Measurements from ENCODE around the gene ZNF446. TPM values are rescaled to one million over a fixed set of nuclear protein-coding genes. Genes with fewer than 3 reads are reported as not detected.

ZNF446 gene
- total and polyA plus RNA-seq, 9 of the 15 experiments (the other 6 are each of a cell fraction or from before 2014, with no cell fraction given): 0.07 to 4.8 (median 1.2) TPM

DNA sequence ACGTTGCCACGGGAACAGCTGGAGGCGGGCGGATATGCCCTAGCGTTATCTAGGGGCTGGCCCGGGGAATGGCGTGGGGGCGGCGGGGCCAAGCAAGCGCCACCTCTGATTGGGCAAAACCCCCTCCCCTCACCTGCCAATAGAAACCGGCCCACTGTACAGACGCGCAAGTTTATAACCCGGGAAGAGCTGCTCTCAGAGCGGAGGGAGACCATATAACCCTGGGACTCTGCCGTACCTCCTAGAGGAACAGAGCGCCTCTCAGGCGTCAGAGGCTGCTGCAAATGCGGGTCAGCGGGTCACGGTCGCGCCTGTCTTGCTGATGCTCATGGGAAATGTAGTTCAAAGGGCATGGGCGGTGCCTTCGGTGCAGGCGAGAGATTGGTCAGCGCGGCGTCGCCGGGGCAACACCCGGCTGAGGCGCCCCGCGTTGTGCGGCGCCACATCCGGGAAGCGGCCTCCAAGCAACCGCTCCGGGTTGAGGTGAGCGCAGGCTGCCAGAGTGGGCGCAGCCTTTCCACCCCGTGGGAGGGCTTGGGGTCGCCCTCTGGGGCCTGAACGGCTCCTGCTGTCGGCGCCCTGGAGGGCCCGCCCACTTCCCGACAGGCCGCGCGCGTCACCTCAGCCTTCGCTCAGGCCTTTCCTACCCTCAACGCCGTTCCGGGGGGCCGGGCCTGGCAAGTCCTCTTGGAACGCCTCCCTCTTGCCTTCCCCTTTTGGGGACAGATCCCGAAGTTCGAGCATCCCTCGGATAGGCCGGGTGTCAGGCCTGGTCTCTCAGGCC lies at the start of gene ZNF446 (continued):
- TF ChIP-seq, protein P1, sequence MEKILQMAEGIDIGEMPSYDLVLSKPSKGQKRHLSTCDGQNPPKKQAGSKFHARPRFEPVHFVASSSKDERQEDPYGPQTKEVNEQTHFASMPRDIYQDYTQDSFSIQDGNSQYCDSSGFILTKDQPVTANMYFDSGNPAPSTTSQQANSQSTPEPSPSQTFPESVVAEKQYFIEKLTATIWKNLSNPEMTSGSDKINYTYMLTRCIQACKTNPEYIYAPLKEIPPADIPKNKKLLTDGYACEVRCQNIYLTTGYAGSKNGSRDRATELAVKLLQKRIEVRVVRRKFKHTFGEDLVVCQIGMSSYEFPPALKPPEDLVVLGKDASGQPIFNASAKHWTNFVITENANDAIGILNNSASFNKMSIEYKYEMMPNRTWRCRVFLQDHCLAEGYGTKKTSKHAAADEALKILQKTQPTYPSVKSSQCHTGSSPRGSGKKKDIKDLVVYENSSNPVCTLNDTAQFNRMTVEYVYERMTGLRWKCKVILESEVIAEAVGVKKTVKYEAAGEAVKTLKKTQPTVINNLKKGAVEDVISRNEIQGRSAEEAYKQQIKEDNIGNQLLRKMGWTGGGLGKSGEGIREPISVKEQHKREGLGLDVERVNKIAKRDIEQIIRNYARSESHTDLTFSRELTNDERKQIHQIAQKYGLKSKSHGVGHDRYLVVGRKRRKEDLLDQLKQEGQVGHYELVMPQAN (IDR thresholded peaks at IDR 0.05; ENCODE audit: borderline replicate concordance): peak; percentile 7; the same call in 1 of the 2 replicates
- peak; percentile 86 for TF ChIP-seq BMI1 (IDR thresholded peaks at IDR 0.05; ENCODE audit: low read length)
- TF ChIP-seq CREB3 (tag; conservative IDR thresholded peaks at IDR 0.05; ENCODE audit: low read depth): no peak
- TF ChIP-seq HDAC2 (IDR thresholded peaks at IDR 0.05): peak; percentile 21; the same call in 1 of the 2 replicates
- TF ChIP-seq ELF2 (CRISPR knock-in tag; IDR thresholded peaks at IDR 0.05): peak; percentile 75; the same call in 1 of the 2 replicates
- TF ChIP-seq, protein P2, sequence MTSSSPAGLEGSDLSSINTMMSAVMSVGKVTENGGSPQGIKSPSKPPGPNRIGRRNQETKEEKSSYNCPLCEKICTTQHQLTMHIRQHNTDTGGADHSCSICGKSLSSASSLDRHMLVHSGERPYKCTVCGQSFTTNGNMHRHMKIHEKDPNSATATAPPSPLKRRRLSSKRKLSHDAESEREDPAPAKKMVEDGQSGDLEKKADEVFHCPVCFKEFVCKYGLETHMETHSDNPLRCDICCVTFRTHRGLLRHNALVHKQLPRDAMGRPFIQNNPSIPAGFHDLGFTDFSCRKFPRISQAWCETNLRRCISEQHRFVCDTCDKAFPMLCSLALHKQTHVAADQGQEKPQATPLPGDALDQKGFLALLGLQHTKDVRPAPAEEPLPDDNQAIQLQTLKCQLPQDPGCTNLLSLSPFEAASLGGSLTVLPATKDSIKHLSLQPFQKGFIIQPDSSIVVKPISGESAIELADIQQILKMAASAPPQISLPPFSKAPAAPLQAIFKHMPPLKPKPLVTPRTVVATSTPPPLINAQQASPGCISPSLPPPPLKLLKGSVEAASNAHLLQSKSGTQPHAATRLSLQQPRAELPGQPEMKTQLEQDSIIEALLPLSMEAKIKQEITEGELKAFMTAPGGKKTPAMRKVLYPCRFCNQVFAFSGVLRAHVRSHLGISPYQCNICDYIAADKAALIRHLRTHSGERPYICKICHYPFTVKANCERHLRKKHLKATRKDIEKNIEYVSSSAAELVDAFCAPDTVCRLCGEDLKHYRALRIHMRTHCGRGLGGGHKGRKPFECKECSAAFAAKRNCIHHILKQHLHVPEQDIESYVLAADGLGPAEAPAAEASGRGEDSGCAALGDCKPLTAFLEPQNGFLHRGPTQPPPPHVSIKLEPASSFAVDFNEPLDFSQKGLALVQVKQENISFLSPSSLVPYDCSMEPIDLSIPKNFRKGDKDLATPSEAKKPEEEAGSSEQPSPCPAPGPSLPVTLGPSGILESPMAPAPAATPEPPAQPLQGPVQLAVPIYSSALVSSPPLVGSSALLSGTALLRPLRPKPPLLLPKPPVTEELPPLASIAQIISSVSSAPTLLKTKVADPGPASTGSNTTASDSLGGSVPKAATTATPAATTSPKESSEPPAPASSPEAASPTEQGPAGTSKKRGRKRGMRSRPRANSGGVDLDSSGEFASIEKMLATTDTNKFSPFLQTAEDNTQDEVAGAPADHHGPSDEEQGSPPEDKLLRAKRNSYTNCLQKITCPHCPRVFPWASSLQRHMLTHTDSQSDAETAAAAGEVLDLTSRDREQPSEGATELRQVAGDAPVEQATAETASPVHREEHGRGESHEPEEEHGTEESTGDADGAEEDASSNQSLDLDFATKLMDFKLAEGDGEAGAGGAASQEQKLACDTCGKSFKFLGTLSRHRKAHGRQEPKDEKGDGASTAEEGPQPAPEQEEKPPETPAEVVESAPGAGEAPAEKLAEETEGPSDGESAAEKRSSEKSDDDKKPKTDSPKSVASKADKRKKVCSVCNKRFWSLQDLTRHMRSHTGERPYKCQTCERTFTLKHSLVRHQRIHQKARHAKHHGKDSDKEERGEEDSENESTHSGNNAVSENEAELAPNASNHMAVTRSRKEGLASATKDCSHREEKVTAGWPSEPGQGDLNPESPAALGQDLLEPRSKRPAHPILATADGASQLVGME (CRISPR knock-in tag; IDR thresholded peaks at IDR 0.05): no peak
- TF ChIP-seq, protein P3, sequence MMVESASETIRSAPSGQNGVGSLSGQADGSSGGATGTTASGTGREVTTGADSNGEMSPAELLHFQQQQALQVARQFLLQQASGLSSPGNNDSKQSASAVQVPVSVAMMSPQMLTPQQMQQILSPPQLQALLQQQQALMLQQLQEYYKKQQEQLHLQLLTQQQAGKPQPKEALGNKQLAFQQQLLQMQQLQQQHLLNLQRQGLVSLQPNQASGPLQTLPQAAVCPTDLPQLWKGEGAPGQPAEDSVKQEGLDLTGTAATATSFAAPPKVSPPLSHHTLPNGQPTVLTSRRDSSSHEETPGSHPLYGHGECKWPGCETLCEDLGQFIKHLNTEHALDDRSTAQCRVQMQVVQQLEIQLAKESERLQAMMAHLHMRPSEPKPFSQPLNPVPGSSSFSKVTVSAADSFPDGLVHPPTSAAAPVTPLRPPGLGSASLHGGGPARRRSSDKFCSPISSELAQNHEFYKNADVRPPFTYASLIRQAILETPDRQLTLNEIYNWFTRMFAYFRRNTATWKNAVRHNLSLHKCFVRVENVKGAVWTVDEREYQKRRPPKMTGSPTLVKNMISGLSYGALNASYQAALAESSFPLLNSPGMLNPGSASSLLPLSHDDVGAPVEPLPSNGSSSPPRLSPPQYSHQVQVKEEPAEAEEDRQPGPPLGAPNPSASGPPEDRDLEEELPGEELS (CRISPR knock-in tag; IDR thresholded peaks at IDR 0.05; ENCODE audit: borderline replicate concordance): no peak
- no peak for TF ChIP-seq THAP7 (CRISPR knock-in tag; IDR thresholded peaks at IDR 0.05)
